ENCODE data around the gene CACNA2D1.

- TF ChIP-seq, protein P1, sequence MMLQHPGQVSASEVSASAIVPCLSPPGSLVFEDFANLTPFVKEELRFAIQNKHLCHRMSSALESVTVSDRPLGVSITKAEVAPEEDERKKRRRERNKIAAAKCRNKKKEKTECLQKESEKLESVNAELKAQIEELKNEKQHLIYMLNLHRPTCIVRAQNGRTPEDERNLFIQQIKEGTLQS (IDR thresholded peaks at IDR 0.05), result no peak
- TF ChIP-seq CTCF (IDR thresholded peaks at IDR 0.05 in 2 of 3, conservative IDR thresholded peaks at IDR 0.05 in 1 of 3; ENCODE audit: borderline replicate concordance in 1 of 3, insufficient read depth in 1 of 3, low read depth in 2 of 3, low read length in 2 of 3), result no peak
- TF ChIP-seq POLR2AphosphoS5 (IDR thresholded peaks at IDR 0.05; ENCODE audit: low read depth, low read length), result no peak
- TF ChIP-seq, protein P2, sequence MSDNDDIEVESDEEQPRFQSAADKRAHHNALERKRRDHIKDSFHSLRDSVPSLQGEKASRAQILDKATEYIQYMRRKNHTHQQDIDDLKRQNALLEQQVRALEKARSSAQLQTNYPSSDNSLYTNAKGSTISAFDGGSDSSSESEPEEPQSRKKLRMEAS (IDR thresholded peaks at IDR 0.05), result no peak
- TF ChIP-seq ZNF274 (IDR thresholded peaks at IDR 0.05; ENCODE audit: low read depth, low read length), result no peak
- TF ChIP-seq EZH2 (IDR thresholded peaks at IDR 0.05), result no peak
- TF ChIP-seq TCF7L2 (IDR thresholded peaks at IDR 0.05; ENCODE audit: borderline replicate concordance, extremely low read depth, insufficient read depth, insufficient read length), result no peak
- TF ChIP-seq YY1 (IDR thresholded peaks at IDR 0.05; ENCODE audit: extremely low read depth, insufficient replicate concordance, low read depth, low read length), result no peak
These were observed 375.8 kb downstream of the CACNA2D1 start for GRCh38 chr7:82067628-82068264.

Measured in HCT116 (cell line).